SK-N-SH (cell line): ENCODE results near the gene KCNN2. TPM values are rescaled to one million over a fixed set of nuclear protein-coding genes. Genes with fewer than 3 reads are reported as not detected.
A peak's percentile ranks its signal among the peaks of the same experiment; 100 is the strongest.

Source experiments
- CTCF ChIA-PET: fragments of 300-600, 350-600 bp; formaldehyde crosslinking; extraction: SDS; loops from one replicate; lab custom pipeline; 2021; lab: Yijun Ruan, JAX
- POLR2A ChIA-PET: fragments of 350-600 bp; sonication (Branson Sonifier 250); formaldehyde crosslinking; extraction: SDS; loops from one replicate; lab custom pipeline; 2020; ENCODE audit warnings: antibody characterized with exemption, inconsistent platforms; lab: Yijun Ruan, JAX
- DNase-seq: peaks from one replicate; pipeline ENCODE4 v3.0.0; 2012
- H2AFZ ChIP-seq: fragments of 200-600 bp; sonication (generic); 2 replicates; pipeline ENCODE4 v1.8.1; 2016; ENCODE audit warnings: antibody characterized with exemption, mild to moderate bottlenecking, low read depth
- H3F3A ChIP-seq: fragments of 200-600 bp; sonication (generic); replicated peaks from 2 replicates; pipeline ENCODE3; 2016; ENCODE audit warnings: antibody characterized with exemption, mild to moderate bottlenecking; ENCODE audit not compliant: insufficient read depth
- H3K27ac ChIP-seq, 2 experiments: fragments of 200-500 bp in 1 of 2; fragments of 200-600 bp in 1 of 2; sonication (Bioruptor generic) in 1 of 2; sonication (generic), shearing (Covaris generic) in 1 of 2; 2 replicates each; pipeline versions ENCODE4 v1.5.1 to v1.6.1; 2014 to 2016; ENCODE audit warnings: low read depth in 2 of 2, inconsistent platforms in 1 of 2, low read length in 1 of 2, mild to moderate bottlenecking in 1 of 2, mixed read lengths in 1 of 2
- H3K27me3 ChIP-seq: fragments of 200-600 bp; sonication (generic), shearing (Covaris generic); 2 replicates; pipeline ENCODE4 v1.6.1; 2016; ENCODE audit warnings: mixed run types; ENCODE audit not compliant: insufficient read depth
- H3K36me3 ChIP-seq, 2 experiments: fragments of 200-500 bp in 1 of 2; fragments of 200-600 bp in 1 of 2; sonication (Bioruptor generic) in 1 of 2; sonication (generic) in 1 of 2; replicated peaks in 1 of 2; 2 replicates each; pipeline versions ENCODE3 to v1.5.1; 2014 to 2016; ENCODE audit warnings: low read length in 1 of 2, mild to moderate bottlenecking in 1 of 2; ENCODE audit not compliant: insufficient read depth in 2 of 2, control insufficient read depth in 1 of 2
- H3K4me1 ChIP-seq, 2 experiments: fragments of 200-500 bp in 1 of 2; fragments of 200-600 bp in 1 of 2; sonication (Bioruptor generic) in 1 of 2; sonication (generic), shearing (Covaris generic) in 1 of 2; 2 replicates each; pipeline versions ENCODE4 v1.5.1 to v1.6.1; 2014 to 2016; ENCODE audit warnings: low read depth in 1 of 2, low read length in 1 of 2, mixed run types in 1 of 2; ENCODE audit not compliant: insufficient read depth in 2 of 2, control insufficient read depth in 1 of 2
- H3K4me2 ChIP-seq: fragments of 200-600 bp; sonication (generic), shearing (Covaris generic); 2 replicates; pipeline ENCODE4 v1.6.1; 2017; ENCODE audit warnings: mixed run types
- H3K4me3 ChIP-seq, 2 experiments: fragments of 200-500 bp in 1 of 2; fragments of 200-600 bp in 1 of 2; sonication (Bioruptor generic) in 1 of 2; sonication (generic), shearing (Covaris generic) in 1 of 2; 2 replicates each; pipeline versions ENCODE4 v1.5.1 to v1.8.1; 2014 to 2016; ENCODE audit warnings: low read depth in 2 of 2, inconsistent platforms in 1 of 2, low read length in 1 of 2, mild to moderate bottlenecking in 1 of 2, mixed read lengths in 1 of 2, moderate library complexity in 1 of 2
- H3K79me2 ChIP-seq: fragments of 200-600 bp; sonication (generic); 2 replicates; pipeline ENCODE4 v1.8.1; 2017; ENCODE audit warnings: mild to moderate bottlenecking; ENCODE audit not compliant: insufficient read depth
- H3K9ac ChIP-seq: fragments of 200-600 bp; sonication (generic); 2 replicates; pipeline ENCODE4 v1.6.1; 2017; ENCODE audit warnings: mixed run types
- H3K9me2 ChIP-seq: fragments of 200-600 bp; sonication (generic); 2 replicates; pipeline ENCODE4 v1.6.1; 2017; ENCODE audit warnings: mixed run types
- H3K9me3 ChIP-seq: fragments of 200-600 bp; sonication (generic); 2 replicates; pipeline ENCODE4 v1.6.1; 2017; ENCODE audit warnings: mixed run types, mild to moderate bottlenecking, moderate library complexity
- H4K20me1 ChIP-seq: fragments of 200-600 bp; sonication (generic); 2 replicates; pipeline ENCODE4 v1.6.1; 2017; ENCODE audit warnings: mild to moderate bottlenecking, mixed run types; ENCODE audit not compliant: insufficient read depth
- CHD2 ChIP-seq: fragments of 150-350 bp; IDR thresholded peaks from 2 replicates; pipeline ENCODE4 v1.6.1; 2018; ENCODE audit warnings: low read length; ENCODE audit not compliant: partially characterized antibody
- CTCF ChIP-seq: fragments of 200-600 bp; sonication (generic); IDR thresholded peaks from 2 replicates; pipeline ENCODE4 v1.6.1; 2017; ENCODE audit warnings: antibody characterized with exemption, mild to moderate bottlenecking, moderate library complexity
- FOSL2 ChIP-seq: IDR thresholded peaks from 2 replicates; pipeline ENCODE4 v1.4.0; 2012; ENCODE audit warnings: low read depth, mild to moderate bottlenecking, moderate library complexity, borderline replicate concordance
- FOXJ3 ChIP-seq: sonication (generic); formaldehyde crosslinking; IDR thresholded peaks from 2 replicates; pipeline ENCODE4 v1.5.1; 2020; ENCODE audit warnings: mild to moderate bottlenecking, missing genetic modification reagents
- GABPA ChIP-seq: IDR thresholded peaks from 2 replicates; pipeline ENCODE4 v1.4.0; 2012; ENCODE audit warnings: low read depth, mild to moderate bottlenecking
- JUND ChIP-seq: IDR thresholded peaks from 2 replicates; pipeline ENCODE4 v1.4.0; 2012
- MXI1 ChIP-seq: IDR thresholded peaks from 2 replicates; pipeline ENCODE4 v1.6.1; 2012; ENCODE audit warnings: mild to moderate bottlenecking, low read depth, low read length, improper control_type of control experiment
- NRF1 ChIP-seq: IDR thresholded peaks from 2 replicates; pipeline ENCODE4 v1.6.1; 2012; ENCODE audit warnings: low read depth, mild to moderate bottlenecking, low read length
- RAD21 ChIP-seq: IDR thresholded peaks from 2 replicates; pipeline ENCODE4 v1.6.1; 2012; ENCODE audit warnings: mild to moderate bottlenecking, low read length
- RXRA ChIP-seq: IDR thresholded peaks from 2 replicates; pipeline ENCODE4 v1.4.0; 2012; ENCODE audit warnings: low read depth, mild to moderate bottlenecking, borderline replicate concordance
- SMC3 ChIP-seq: IDR thresholded peaks from 2 replicates; pipeline ENCODE4 v1.6.1; 2012; ENCODE audit warnings: low read depth, low read length, improper control_type of control experiment
- TCF12 ChIP-seq: IDR thresholded peaks from 2 replicates; pipeline ENCODE4 v1.4.0; 2012
- TEAD4 ChIP-seq: IDR thresholded peaks from 2 replicates; pipeline ENCODE4 v1.4.0; 2012; ENCODE audit warnings: mild to moderate bottlenecking, borderline replicate concordance; ENCODE audit not compliant: insufficient read depth
- USF1 ChIP-seq: IDR thresholded peaks from 2 replicates; pipeline ENCODE4 v1.4.0; 2012; ENCODE audit warnings: low read depth, borderline replicate concordance
- USF2 ChIP-seq: fragments of 150-350 bp; IDR thresholded peaks from 2 replicates; pipeline ENCODE4 v1.6.1; 2017; ENCODE audit warnings: antibody characterized with exemption, low read length, low read depth, borderline replicate concordance
- YY1 ChIP-seq: IDR thresholded peaks from 2 replicates; pipeline ENCODE4 v1.4.0; 2012; ENCODE audit warnings: low read depth, mild to moderate bottlenecking
- WGBS: methylation state at CpG from one replicate; pipeline ENCODE4 v1.1.6; 2017; ENCODE audit warnings: low lambda C conversion rate; 5-methylcytosine and 5-hydroxymethylcytosine counted together
- polyA plus RNA-seq, 3 experiments: library from polyadenylated mRNA; depleted of rRNA; stranded (reverse); fragments of >200 nt; gene quantifications; 2 replicates each; pipeline ENCODE4 v1.2.3, GENCODE V29; 2012

KCNN2 gene
- polyA plus RNA-seq, 1 of the 3 experiments (the other 2 are of a cell fraction), result not detected

- Histone ChIP-seq H3K9ac (no peak overlapping the region), H2AFZ (no peak overlapping the region), H3K4me2 (no peak overlapping the region), H3K36me3 (no peaks in the 10 kb centered on the region), H3F3A (no peaks in the 10 kb centered on the region), H3K9me3 (no peaks in the 10 kb centered on the region), H3K79me2 (no peaks in the 10 kb centered on the region), H4K20me1 (no peaks in the 10 kb centered on the region), H3K4me3 (no peak overlapping the region), H3K9me2 (no peaks in the 10 kb centered on the region), H3K27me3 (peaks cover 6% of the 10 kb centered on the region; the same call in 1 of the 2 replicates), H3K4me1 (no peaks in the 10 kb centered on the region), H3K27ac (no peak overlapping the region)
- no peak for DNase-seq
- CTCF ChIA-PET, result interaction anchor here (0.6 kb wide), 2 partner anchors 42 to 636 kb away, joined by 3 read pairs; no protein-coding TSS in a partner anchor
- POLR2A ChIA-PET, result no interaction called here
- TF ChIP-seq RXRA (no peak), MXI1 (no peak), CHD2 (no peak), FOXJ3 (no peak), JUND (no peak), NRF1 (no peak), SMC3 (no peak), GABPA (no peak), TCF12 (no peak), USF2 (no peak), USF1 (no peak), TEAD4 (no peak), RAD21 (no peak)
- 17% methylated on average over 5 of the region's 5 CpGs for WGBS
Observed at GRCh38 chr5:114355086-114355830, 6.6 kb upstream of the KCNN2 start.

GRCh38 chr5:114358329-114358728 lies 3.5 kb upstream of the KCNN2 start:
- ChIA-PET POLR2A (no interaction called here), CTCF (interaction anchor here (0.6 to 0.7 kb wide), 3 partner anchors 23 to 678 kb away, joined by 3 to 5 read pairs (median 4); no protein-coding TSS in a partner anchor)
- no peaks in the 10 kb centered on the region for H3K4me1 ChIP-seq
- DNase-seq, result no peak
- no peaks in the 10 kb centered on the region for H3K79me2 ChIP-seq
- H3K9me3 ChIP-seq, result no peaks in the 10 kb centered on the region
- no peak overlapping the region for H3K4me3 ChIP-seq
- H3K9me2 ChIP-seq, result no peaks in the 10 kb centered on the region
- H3K27me3 ChIP-seq, result peaks cover 35% of the 10 kb centered on the region
- H3K27ac ChIP-seq, result no peak overlapping the region
- H3F3A ChIP-seq, result no peaks in the 10 kb centered on the region
- no peak overlapping the region for H3K4me2 ChIP-seq
- 13% methylated on average over 2 of the region's 2 CpGs for WGBS
- TF ChIP-seq FOSL2 (no peak), YY1 (no peak), CTCF (peak; percentile 36)
- no peaks in the 10 kb centered on the region for H4K20me1 ChIP-seq
- no peak overlapping the region for H2AFZ ChIP-seq
- no peaks in the 10 kb centered on the region for H3K36me3 ChIP-seq
- H3K9ac ChIP-seq, result no peak overlapping the region
